GM12891 (cell line): ENCODE data around the gene BCLAF3.

Source experiments
- POLR2A ChIP-seq: IDR thresholded peaks from 2 replicates; pipeline ENCODE4 v1.6.1; 2011; ENCODE audit warnings: low read depth, low read length, control low read depth
- POLR2AphosphoS5 ChIP-seq: IDR thresholded peaks from 2 replicates; pipeline ENCODE4 v1.6.1; 2011; ENCODE audit warnings: low read depth, low read length, control low read depth
- TAF1 ChIP-seq: IDR thresholded peaks from 2 replicates; pipeline ENCODE4 v1.6.1; 2011; ENCODE audit warnings: low read depth, low read length, control low read depth

GRCh38 chrX:20011608-20012007 is 20.7 kb upstream of the BCLAF3 start:
- TF ChIP-seq POLR2A: no peak
- no peak for TF ChIP-seq POLR2AphosphoS5
- no peak for TF ChIP-seq TAF1
